Fibroblast of lung (primary cell): ENCODE measurements around the gene GUCA2B.

Experiments used
- EZH2 ChIP-seq: IDR thresholded peaks from 2 replicates; pipeline ENCODE4 v1.5.1; 2012; ENCODE audit warnings: low read length, control low read depth, mild to moderate bottlenecking; ENCODE audit errors: missing control alignments
- TF ChIP-seq, protein P1 (sequence below), 2 donors: IDR thresholded peaks in 1 of 2; conservative IDR thresholded peaks in 1 of 2; 1 replicate in 1 of 2; 2 replicates in 1 of 2; pipeline ENCODE4 v1.5.1; 2011 to 2012; ENCODE audit warnings: low read length in 2 of 2, control low read depth in 1 of 2, inconsistent platforms in 1 of 2, low read depth in 1 of 2, mild to moderate bottlenecking in 1 of 2

DNA sequence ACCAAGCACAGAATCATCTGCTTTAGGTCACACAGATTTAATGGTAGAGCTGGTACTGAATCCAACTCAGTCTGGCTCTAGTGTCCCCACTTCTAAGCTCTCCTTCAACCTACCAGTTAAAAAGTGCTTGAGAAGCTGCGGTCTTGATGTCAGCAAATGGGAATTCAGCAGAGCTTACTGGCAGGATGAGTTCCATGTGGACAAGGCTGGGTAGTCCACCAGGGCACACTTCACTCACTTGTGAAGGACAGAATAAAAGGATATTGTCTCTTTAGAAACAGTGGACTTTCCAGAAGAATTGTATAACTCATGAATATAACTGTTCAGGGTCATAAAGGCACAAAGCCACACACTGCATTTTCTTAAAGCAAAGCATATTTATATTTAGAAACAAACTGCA, 35.1 kb upstream of the GUCA2B start:
- TF ChIP-seq, protein P1, sequence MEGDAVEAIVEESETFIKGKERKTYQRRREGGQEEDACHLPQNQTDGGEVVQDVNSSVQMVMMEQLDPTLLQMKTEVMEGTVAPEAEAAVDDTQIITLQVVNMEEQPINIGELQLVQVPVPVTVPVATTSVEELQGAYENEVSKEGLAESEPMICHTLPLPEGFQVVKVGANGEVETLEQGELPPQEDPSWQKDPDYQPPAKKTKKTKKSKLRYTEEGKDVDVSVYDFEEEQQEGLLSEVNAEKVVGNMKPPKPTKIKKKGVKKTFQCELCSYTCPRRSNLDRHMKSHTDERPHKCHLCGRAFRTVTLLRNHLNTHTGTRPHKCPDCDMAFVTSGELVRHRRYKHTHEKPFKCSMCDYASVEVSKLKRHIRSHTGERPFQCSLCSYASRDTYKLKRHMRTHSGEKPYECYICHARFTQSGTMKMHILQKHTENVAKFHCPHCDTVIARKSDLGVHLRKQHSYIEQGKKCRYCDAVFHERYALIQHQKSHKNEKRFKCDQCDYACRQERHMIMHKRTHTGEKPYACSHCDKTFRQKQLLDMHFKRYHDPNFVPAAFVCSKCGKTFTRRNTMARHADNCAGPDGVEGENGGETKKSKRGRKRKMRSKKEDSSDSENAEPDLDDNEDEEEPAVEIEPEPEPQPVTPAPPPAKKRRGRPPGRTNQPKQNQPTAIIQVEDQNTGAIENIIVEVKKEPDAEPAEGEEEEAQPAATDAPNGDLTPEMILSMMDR (conservative IDR thresholded peaks at IDR 0.05 in 1 of 2, IDR thresholded peaks at IDR 0.05 in 1 of 2; ENCODE audit: low read depth in 1 of 2, low read length in 2 of 2) = no peak
- no peak for TF ChIP-seq EZH2
